ENCODE measurements around the gene IRF2BPL.

- TF ChIP-seq CTCF (IDR thresholded peaks at IDR 0.05 in 2 of 3, conservative IDR thresholded peaks at IDR 0.05 in 1 of 3; ENCODE audit: borderline replicate concordance in 1 of 3, insufficient read depth in 1 of 3, low read depth in 2 of 3, low read length in 2 of 3) (no peak), POLR2A (IDR thresholded peaks at IDR 0.05; ENCODE audit: borderline replicate concordance, extremely low read depth, insufficient read depth, insufficient read length) (no peak)
Observed at GRCh38 chr14:77002889-77003288, 25.6 kb downstream of the IRF2BPL start.
